ENCODE results near the gene DHRS4. TPM values are rescaled to one million over a fixed set of nuclear protein-coding genes. Genes with fewer than 3 reads are reported as not detected.

Gene DHRS4
- total and polyA plus RNA-seq, 2 of the 13 experiments (the other 11 are each of a cell fraction or from before 2014, with no cell fraction given), result 23.9 to 45.1 TPM

DNA sequence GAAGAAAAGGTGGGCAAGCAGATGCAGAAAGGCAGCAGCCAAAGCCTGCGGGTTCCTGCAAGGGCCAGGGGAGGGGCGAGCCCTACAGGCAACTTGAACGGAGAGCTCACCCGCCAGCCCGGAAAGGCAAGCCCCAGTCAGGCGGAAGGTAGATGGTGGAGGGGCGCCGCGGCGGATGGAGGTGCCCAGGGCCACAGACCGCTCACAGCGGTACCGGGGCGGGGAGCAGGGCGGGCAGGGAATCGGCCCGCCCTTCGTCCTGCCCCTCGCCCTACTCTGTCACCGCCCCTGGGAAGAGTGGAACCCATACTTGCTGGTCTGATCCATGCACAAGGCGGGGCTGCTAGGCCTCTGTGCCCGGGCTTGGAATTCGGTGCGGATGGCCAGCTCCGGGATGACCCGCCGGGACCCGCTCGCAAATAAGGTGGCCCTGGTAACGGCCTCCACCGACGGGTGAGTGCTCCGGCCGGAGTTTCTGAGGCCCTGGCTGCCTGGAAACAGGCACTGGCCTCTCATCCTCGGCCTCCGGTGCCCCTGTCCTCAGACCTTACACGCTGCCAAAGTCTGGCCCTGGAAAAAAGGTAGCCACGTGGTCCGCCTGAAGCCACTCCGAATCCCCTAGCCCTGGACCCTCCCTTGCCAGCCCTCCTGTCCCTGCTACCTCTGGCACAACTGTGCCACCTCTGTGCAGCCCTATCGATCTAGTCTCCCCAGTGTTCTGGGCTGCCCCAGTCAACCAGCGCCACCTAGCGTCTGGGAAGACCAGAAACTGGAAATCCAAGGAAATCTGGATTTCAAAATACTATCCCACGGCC, at the start of gene DHRS4 (continued):
- TF ChIP-seq, protein P1, sequence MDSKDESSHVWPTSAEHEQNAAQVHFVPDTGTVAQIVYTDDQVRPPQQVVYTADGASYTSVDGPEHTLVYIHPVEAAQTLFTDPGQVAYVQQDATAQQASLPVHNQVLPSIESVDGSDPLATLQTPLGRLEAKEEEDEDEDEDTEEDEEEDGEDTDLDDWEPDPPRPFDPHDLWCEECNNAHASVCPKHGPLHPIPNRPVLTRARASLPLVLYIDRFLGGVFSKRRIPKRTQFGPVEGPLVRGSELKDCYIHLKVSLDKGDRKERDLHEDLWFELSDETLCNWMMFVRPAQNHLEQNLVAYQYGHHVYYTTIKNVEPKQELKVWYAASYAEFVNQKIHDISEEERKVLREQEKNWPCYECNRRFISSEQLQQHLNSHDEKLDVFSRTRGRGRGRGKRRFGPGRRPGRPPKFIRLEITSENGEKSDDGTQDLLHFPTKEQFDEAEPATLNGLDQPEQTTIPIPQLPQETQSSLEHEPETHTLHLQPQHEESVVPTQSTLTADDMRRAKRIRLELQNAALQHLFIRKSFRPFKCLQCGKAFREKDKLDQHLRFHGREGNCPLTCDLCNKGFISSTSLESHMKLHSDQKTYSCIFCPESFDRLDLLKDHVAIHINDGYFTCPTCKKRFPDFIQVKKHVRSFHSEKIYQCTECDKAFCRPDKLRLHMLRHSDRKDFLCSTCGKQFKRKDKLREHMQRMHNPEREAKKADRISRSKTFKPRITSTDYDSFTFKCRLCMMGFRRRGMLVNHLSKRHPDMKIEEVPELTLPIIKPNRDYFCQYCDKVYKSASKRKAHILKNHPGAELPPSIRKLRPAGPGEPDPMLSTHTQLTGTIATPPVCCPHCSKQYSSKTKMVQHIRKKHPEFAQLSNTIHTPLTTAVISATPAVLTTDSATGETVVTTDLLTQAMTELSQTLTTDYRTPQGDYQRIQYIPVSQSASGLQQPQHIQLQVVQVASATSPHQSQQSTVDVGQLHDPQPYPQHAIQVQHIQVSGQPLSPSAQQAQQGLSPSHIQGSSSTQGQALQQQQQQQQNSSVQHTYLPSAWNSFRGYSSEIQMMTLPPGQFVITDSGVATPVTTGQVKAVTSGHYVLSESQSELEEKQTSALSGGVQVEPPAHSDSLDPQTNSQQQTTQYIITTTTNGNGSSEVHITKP (CRISPR knock-in tag; IDR thresholded peaks at IDR 0.05; ENCODE audit: low read depth), result peak; percentile 66
- peak; percentile 83; the same call in 1 of the 2 replicates for TF ChIP-seq ZBTB20 (CRISPR knock-in tag; IDR thresholded peaks at IDR 0.05; ENCODE audit: borderline replicate concordance, low read depth)
- peak; percentile 98 for TF ChIP-seq ERF (CRISPR knock-in tag; IDR thresholded peaks at IDR 0.05)
- no peak for TF ChIP-seq TCF7L2 (IDR thresholded peaks at IDR 0.05; ENCODE audit: low read depth, low read length)
- peak; percentile 90 for TF ChIP-seq SALL1 (CRISPR knock-in tag; IDR thresholded peaks at IDR 0.05)
- TF ChIP-seq, protein P2, sequence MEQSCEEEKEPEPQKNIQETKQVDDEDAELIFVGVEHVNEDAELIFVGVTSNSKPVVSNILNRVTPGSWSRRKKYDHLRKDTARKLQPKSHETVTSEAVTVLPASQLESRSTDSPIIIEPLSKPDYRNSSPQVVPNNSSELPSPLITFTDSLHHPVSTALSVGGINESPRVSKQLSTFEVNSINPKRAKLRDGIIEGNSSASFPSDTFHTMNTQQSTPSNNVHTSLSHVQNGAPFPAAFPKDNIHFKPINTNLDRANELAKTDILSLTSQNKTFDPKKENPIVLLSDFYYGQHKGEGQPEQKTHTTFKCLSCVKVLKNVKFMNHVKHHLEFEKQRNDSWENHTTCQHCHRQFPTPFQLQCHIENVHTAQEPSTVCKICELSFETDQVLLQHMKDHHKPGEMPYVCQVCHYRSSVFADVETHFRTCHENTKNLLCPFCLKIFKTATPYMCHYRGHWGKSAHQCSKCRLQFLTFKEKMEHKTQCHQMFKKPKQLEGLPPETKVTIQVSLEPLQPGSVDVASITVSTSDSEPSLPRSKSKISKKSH (CRISPR knock-in tag; IDR thresholded peaks at IDR 0.05; ENCODE audit: borderline replicate concordance), result peak; percentile 96; the same call in 1 of the 2 replicates
- TF ChIP-seq PRPF4 (IDR thresholded peaks at IDR 0.05; ENCODE audit: low read depth, low read length, poor library complexity, severe bottlenecking), result no peak
- peak; percentile 85 for TF ChIP-seq GZF1 (CRISPR knock-in tag; IDR thresholded peaks at IDR 0.05)
- peak; percentile 67 for TF ChIP-seq REPIN1 (CRISPR knock-in tag; IDR thresholded peaks at IDR 0.05; ENCODE audit: borderline replicate concordance, low read depth)
- peak; percentile 79; the same call in 1 of the 2 replicates for TF ChIP-seq SIN3B (IDR thresholded peaks at IDR 0.05; ENCODE audit: low read length)
- peak; percentile 77 for TF ChIP-seq PPARG (CRISPR knock-in tag; conservative IDR thresholded peaks at IDR 0.05)
- peak; percentile 98; the same call in 1 of the 2 replicates for TF ChIP-seq ZNF20 (CRISPR knock-in tag; IDR thresholded peaks at IDR 0.05)
- TF ChIP-seq ZNF709 (CRISPR knock-in tag; IDR thresholded peaks at IDR 0.05), result peak; percentile 98; the same call in 1 of the 2 replicates
- TF ChIP-seq TEAD2 (CRISPR knock-in tag; IDR thresholded peaks at IDR 0.05), result peak; percentile 91
- TF ChIP-seq, protein P3, sequence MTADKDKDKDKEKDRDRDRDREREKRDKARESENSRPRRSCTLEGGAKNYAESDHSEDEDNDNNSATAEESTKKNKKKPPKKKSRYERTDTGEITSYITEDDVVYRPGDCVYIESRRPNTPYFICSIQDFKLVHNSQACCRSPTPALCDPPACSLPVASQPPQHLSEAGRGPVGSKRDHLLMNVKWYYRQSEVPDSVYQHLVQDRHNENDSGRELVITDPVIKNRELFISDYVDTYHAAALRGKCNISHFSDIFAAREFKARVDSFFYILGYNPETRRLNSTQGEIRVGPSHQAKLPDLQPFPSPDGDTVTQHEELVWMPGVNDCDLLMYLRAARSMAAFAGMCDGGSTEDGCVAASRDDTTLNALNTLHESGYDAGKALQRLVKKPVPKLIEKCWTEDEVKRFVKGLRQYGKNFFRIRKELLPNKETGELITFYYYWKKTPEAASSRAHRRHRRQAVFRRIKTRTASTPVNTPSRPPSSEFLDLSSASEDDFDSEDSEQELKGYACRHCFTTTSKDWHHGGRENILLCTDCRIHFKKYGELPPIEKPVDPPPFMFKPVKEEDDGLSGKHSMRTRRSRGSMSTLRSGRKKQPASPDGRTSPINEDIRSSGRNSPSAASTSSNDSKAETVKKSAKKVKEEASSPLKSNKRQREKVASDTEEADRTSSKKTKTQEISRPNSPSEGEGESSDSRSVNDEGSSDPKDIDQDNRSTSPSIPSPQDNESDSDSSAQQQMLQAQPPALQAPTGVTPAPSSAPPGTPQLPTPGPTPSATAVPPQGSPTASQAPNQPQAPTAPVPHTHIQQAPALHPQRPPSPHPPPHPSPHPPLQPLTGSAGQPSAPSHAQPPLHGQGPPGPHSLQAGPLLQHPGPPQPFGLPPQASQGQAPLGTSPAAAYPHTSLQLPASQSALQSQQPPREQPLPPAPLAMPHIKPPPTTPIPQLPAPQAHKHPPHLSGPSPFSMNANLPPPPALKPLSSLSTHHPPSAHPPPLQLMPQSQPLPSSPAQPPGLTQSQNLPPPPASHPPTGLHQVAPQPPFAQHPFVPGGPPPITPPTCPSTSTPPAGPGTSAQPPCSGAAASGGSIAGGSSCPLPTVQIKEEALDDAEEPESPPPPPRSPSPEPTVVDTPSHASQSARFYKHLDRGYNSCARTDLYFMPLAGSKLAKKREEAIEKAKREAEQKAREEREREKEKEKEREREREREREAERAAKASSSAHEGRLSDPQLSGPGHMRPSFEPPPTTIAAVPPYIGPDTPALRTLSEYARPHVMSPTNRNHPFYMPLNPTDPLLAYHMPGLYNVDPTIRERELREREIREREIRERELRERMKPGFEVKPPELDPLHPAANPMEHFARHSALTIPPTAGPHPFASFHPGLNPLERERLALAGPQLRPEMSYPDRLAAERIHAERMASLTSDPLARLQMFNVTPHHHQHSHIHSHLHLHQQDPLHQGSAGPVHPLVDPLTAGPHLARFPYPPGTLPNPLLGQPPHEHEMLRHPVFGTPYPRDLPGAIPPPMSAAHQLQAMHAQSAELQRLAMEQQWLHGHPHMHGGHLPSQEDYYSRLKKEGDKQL (CRISPR knock-in tag; IDR thresholded peaks at IDR 0.05; ENCODE audit: low read depth), result no peak
- peak; percentile 88 for TF ChIP-seq ETV5 (CRISPR knock-in tag; IDR thresholded peaks at IDR 0.05; ENCODE audit: borderline replicate concordance)
